ENCODE data around the gene WHRN.

WHRN gene

DNA sequence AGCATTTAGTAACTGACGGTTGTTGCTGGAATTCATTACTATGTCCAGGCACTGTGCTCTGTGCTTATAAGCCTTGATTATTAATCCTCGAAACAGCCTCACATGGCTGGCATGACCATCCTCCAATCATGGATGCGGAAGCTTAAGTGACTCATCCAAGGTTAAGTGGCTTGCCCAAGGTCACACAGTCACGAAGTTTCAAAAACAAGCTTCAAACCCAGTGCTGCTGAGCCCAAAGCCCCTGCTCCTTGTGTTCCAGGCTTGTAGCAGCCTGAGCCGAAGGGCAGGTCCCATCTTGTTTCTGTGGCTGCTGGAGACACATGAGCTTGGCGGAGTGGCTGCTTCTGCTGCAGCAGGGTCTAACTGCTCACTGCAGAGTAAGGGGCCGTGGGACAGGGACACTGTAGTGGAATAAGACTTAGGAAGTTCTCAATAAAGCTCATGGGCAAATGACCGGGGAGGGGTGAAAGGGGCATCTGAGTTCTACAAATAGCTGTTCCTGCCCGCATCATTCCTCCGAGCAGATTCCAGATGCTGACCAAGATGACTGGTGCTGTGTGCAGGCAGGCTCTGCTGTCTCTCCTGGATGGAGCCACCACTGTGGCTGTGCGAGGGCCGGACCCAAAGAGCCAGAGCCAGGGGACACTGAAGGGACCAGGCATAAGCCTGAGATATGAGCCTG is 32.4 kb downstream of the WHRN start:
- no peak for TF ChIP-seq CTCF (conservative IDR thresholded peaks at IDR 0.05; ENCODE audit: low read length)
- no peak for DNase-seq (ENCODE audit: low read depth)
- H3K4me3 ChIP-seq (ENCODE audit: low read length), result no peak overlapping the region

DNA sequence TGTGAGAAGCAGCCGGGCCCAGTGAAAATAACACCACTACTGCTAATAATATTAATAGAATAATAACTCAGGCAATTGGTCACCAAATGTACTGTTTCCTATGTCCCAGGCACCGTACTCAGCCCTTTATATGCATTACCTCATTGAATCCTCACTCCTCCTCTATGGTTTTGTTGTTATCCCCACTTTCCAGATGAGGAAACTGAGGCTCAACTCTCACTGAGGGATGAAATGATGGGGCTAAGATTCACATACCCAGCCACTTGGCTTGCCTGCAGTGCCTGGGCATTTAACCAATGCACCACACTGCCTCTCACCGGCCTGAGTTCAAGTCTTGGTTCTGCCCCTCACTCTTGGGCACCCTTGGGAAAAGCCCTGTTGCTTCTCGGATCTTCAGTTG is 34.1 kb downstream of the WHRN start:
- no peak overlapping the region for H3K4me3 ChIP-seq (ENCODE audit: low read length)
- TF ChIP-seq CTCF (conservative IDR thresholded peaks at IDR 0.05; ENCODE audit: low read length), result no peak
- no peak for DNase-seq (ENCODE audit: low read depth)

DNA sequence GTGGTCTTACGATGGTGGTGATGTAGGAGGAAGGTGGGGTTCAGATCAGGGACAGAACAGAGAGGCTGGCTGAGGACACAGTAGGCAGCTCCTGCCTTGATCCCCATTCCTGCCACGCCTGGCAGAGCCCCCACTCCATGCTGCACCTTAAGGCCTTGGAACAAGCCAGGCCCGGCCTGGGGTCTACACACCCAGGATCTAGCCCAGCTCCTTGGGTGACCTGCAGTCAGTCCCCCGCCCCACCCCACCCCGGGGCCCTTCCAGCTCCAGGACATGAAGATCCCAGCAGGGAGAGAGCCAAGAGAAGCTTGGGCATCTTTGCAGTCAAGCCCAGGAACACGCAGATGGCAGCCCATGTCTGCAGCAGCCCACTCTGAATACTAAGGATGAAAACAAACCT is 34.7 kb downstream of the WHRN start:
- TF ChIP-seq CTCF (conservative IDR thresholded peaks at IDR 0.05; ENCODE audit: low read length), result no peak
- no peak for DNase-seq (ENCODE audit: low read depth)

DNA sequence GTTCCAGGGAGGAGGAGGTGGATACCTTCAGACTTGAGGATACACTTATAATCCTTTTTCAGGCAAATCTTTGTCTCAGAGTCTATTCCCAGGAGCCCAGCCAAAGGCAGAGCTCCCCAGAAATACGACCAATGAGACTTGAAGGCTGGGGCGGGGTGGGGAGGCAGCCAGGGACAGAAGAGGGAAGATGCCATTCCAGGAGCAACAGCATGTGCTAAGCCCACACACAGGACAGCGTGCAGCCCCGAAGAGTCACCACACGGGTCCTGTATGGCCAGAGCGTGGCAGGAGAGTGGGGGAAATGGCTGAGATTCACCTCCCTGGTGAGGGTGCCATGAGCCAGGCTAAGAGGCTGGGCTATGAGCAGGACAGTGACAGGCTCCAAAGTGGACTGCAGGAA is 35.2 kb downstream of the WHRN start:
- DNase-seq (ENCODE audit: low read depth), result no peak
- TF ChIP-seq CTCF (conservative IDR thresholded peaks at IDR 0.05; ENCODE audit: low read length), result no peak
- no peak overlapping the region for H3K4me3 ChIP-seq (ENCODE audit: low read length)

More for the DNA sequence above, 34.7 kb downstream of the WHRN start:
- no peak overlapping the region for H3K4me3 ChIP-seq (ENCODE audit: low read length)

DNA sequence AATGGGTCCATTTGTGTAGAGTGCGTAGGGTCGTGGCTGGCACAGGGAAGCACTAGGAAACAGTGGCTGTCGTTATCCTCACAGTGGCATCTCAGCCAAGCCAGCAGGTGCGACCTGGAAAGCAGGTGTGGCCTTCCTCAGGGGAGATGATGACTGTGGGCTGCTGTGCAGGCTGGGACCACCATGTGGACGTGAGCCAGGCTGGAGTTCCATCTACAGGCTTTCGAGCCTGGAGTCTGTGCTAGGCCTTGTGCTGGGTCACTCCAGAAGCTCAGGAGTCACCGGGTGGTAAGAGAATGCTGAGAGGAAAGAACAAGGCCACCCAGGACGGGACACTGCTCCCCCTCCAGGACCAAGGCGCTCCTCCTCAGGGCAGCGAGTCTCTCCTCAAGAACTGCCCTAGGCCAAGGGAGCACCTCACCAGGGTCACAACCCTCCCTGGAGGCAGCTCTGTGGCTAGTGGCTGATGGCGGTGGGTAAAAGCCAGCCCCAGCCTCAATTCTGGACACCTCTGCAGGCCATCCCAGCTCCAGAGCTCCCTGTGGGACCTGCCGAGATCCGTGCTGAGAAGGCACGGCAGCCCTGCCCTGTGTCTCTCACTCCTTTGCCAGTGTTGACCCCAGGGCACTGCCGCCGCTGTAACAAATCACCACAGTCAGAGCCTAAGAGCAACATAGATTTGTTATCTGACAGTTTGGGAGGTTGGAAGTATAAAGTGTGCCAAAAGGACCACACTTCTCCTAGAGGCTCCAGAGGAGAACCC is 36.0 kb downstream of the WHRN start:
- no peak overlapping the region for H3K4me3 ChIP-seq (ENCODE audit: low read length)
- no peak for TF ChIP-seq CTCF (conservative IDR thresholded peaks at IDR 0.05; ENCODE audit: low read length)
- DNase-seq (ENCODE audit: low read depth), result no peak

DNA sequence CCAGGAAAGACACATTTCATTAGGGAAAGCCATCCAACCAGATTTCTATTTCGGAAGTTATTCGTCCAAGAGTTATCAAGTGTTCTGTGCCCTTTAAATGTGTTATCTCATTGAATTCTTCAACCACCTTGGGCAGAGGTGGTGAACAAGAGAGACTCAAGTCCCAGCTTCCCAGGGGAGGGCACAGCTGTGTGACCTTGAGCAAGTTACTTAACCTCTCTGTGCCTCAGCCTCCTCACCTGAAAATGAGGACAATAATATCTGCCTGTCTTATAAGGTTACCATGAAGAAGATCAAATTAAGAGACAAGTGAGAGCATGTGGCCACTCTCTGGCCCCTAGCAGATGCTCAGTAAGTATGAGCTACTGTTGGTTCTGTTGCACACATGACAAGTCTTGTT is 37.4 kb downstream of the WHRN start:
- DNase-seq (ENCODE audit: low read depth), result no peak
- TF ChIP-seq CTCF (conservative IDR thresholded peaks at IDR 0.05; ENCODE audit: low read length), result no peak
- no peak overlapping the region for H3K4me3 ChIP-seq (ENCODE audit: low read length)

GRCh38 chr9:114467226-114467750 is 38.0 kb downstream of the WHRN start:
- TF ChIP-seq CTCF (conservative IDR thresholded peaks at IDR 0.05; ENCODE audit: low read length), result no peak
- no peak overlapping the region for H3K4me3 ChIP-seq (ENCODE audit: low read length)
- DNase-seq (ENCODE audit: low read depth), result no peak
